GM23248 (cell line): ENCODE data around the gene APEX2. TPM values are rescaled to one million over a fixed set of nuclear protein-coding genes. Genes with fewer than 3 reads are reported as not detected.

Experiments used
- DNase-seq: peaks from one replicate; pipeline ENCODE4 v3.0.0-alpha.2; 2015
- H2AFZ ChIP-seq: fragments of 200-600 bp; sonication (generic); 2 replicates; pipeline ENCODE4 v1.6.1; 2016; ENCODE audit warnings: antibody characterized with exemption
- H3F3A ChIP-seq: fragments of 200-600 bp; sonication (generic); 2 replicates; pipeline ENCODE4 v1.6.1; 2016; ENCODE audit warnings: mild to moderate bottlenecking, antibody characterized with exemption, mixed run types; ENCODE audit not compliant: insufficient read depth
- H3K27ac ChIP-seq: fragments of 200-600 bp; sonication (generic); 2 replicates; pipeline ENCODE4 v1.5.1; 2016; ENCODE audit warnings: mild to moderate bottlenecking
- H3K27me3 ChIP-seq: fragments of 200-600 bp; sonication (generic); replicated peaks from 2 replicates; pipeline ENCODE4 v1.6.1; 2016; ENCODE audit warnings: mild to moderate bottlenecking; ENCODE audit not compliant: insufficient read depth
- H3K36me3 ChIP-seq: fragments of 200-600 bp; sonication (generic); 2 replicates; pipeline ENCODE4 v1.6.1; 2016; ENCODE audit warnings: low read depth, mild to moderate bottlenecking
- H3K4me1 ChIP-seq: fragments of 200-600 bp; sonication (generic); 2 replicates; pipeline ENCODE4 v1.6.1; 2016; ENCODE audit warnings: mild to moderate bottlenecking; ENCODE audit not compliant: insufficient read depth
- H3K4me2 ChIP-seq: fragments of 200-600 bp; sonication (generic); one replicate; pipeline ENCODE4 v1.6.1; 2016; ENCODE audit warnings: mild to moderate bottlenecking; ENCODE audit not compliant: unreplicated experiment
- H3K4me3 ChIP-seq: fragments of 200-600 bp; sonication (generic); 2 replicates; pipeline ENCODE4 v1.5.1; 2016; ENCODE audit warnings: mild to moderate bottlenecking
- H3K79me2 ChIP-seq: fragments of 200-600 bp; sonication (generic); 2 replicates; pipeline ENCODE4 v1.6.1; 2016; ENCODE audit warnings: mild to moderate bottlenecking; ENCODE audit not compliant: insufficient read depth
- H3K9ac ChIP-seq: fragments of 200-600 bp; sonication (generic); 2 replicates; pipeline ENCODE4 v1.6.1; 2016; ENCODE audit warnings: mild to moderate bottlenecking
- H3K9me2 ChIP-seq: fragments of 200-600 bp; sonication (generic); 2 replicates; pipeline ENCODE4 v1.6.1; 2016; ENCODE audit warnings: mixed run types, mild to moderate bottlenecking, moderate library complexity; ENCODE audit not compliant: insufficient read depth
- H3K9me3 ChIP-seq: fragments of 200-600 bp; sonication (generic); one replicate; pipeline ENCODE4 v1.6.1; 2017; ENCODE audit warnings: low read depth
- H4K20me1 ChIP-seq: fragments of 200-600 bp; sonication (generic); 2 replicates; pipeline ENCODE4 v1.6.0; 2016; ENCODE audit not compliant: insufficient read depth
- EZH2 ChIP-seq: fragments of 200-600 bp; sonication (generic); IDR thresholded peaks from 2 replicates; pipeline ENCODE4 v1.6.1; 2018; ENCODE audit warnings: antibody characterized with exemption, mild to moderate bottlenecking; ENCODE audit not compliant: insufficient read depth, poor library complexity, severe bottlenecking
- EZH2phosphoT487 ChIP-seq: fragments of 200-600 bp; sonication (generic); IDR thresholded peaks from 2 replicates; pipeline ENCODE4 v1.6.1; 2018; ENCODE audit warnings: antibody characterized with exemption, moderate library complexity, mild to moderate bottlenecking, low read depth; ENCODE audit not compliant: insufficient read depth
- WGBS, 2 experiments: methylation state at CpG; one replicate each; pipeline ENCODE4 v1.1.6; 2015 to 2017; ENCODE audit warnings: low lambda C conversion rate in 2 of 2, low coverage in 1 of 2; ENCODE audit errors: missing lambda C conversion rate in 2 of 2; 5-methylcytosine and 5-hydroxymethylcytosine counted together
- in situ Hi-C: fragments of 300-500 bp; cut with MboI; formaldehyde crosslinking; loops from 2 replicates; pipeline ENCODE4 v1.15.0; 2020
- polyA plus RNA-seq: library from polyadenylated mRNA; unstranded; fragments of >200 nt; fragmentation: Nextera tagmentation; extraction: Ambion mirVana; gene quantifications from 2 replicates; pipeline ENCODE4 v1.2.1, GENCODE V29; 2016
- total RNA-seq: library from RNA; depleted of rRNA; stranded (reverse); fragments of >200 nt; shearing (Covaris generic); gene quantifications from 2 replicates; pipeline ENCODE4 v1.2.3, GENCODE V29; 2014

APEX2 gene
- total and polyA plus RNA-seq, 2 experiments from 2014 or later = 8.0 to 13.7 TPM

DNA sequence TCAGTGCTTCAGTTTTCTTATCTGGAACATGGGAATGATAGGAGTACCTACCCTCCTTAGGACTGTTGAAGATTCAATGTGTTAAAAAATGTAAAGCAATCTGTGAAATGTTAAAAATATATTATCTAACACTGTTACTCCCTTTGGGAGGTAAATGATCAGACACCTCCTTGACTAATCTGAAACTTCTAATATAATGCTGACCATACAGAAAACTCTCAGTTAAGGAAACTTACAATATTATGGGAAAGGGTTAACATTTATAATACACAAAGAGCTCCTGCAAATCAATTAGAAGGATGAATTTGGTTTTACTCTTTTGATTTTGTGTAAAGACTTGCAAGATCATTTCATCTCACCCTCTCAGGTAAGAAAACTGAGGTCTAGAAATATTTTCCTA, 4.5 kb upstream of the APEX2 start:
- Histone ChIP-seq H3K9me2 (no peaks in the 10 kb centered on the region), H4K20me1 (no peaks in the 10 kb centered on the region), H2AFZ (no peak overlapping the region), H3K9me3 (no peaks in the 10 kb centered on the region), H3K4me1 (no peaks in the 10 kb centered on the region), H3K4me2 (no peak overlapping the region), H3K27me3 (no peaks in the 10 kb centered on the region), H3K36me3 (no peaks in the 10 kb centered on the region), H3K27ac (no peak overlapping the region), H3K4me3 (no peak overlapping the region), H3K9ac (no peak overlapping the region), H3F3A (no peaks in the 10 kb centered on the region), H3K79me2 (peaks cover 5% of the 10 kb centered on the region)
- DNase-seq = no peak
- in situ Hi-C loops = no loop called here
- TF ChIP-seq EZH2phosphoT487 (no peak), EZH2 (no peak)

- H3K4me3 ChIP-seq = no peak overlapping the region
- H4K20me1 ChIP-seq = no peaks in the 10 kb centered on the region
- H3K4me2 ChIP-seq = no peak overlapping the region
- WGBS, 2 experiments = 100% methylated on average over 1 of the region's 1 CpG
- no peak overlapping the region for H3K27ac ChIP-seq
- H3K79me2 ChIP-seq = peaks cover 14% of the 10 kb centered on the region
- DNase-seq = no peak
- no peaks in the 10 kb centered on the region for H3K27me3 ChIP-seq
- no peak overlapping the region for H3K9ac ChIP-seq
- in situ Hi-C loops = no loop called here
- 0 out of 2 replicates have a peak, but pooled peaks cover 5% of the 10 kb centered on the region for H3K4me1 ChIP-seq
- TF ChIP-seq EZH2phosphoT487 = no peak
- no peak for TF ChIP-seq EZH2
- H3K36me3 ChIP-seq = peaks cover 3% of the 10 kb centered on the region; the same call in 1 of the 2 replicates
- H3K9me3 ChIP-seq = no peaks in the 10 kb centered on the region
- no peak overlapping the region for H2AFZ ChIP-seq
- no peaks in the 10 kb centered on the region for H3F3A ChIP-seq
- H3K9me2 ChIP-seq = no peaks in the 10 kb centered on the region
Measured at GRCh38 chrX:55004231-55004630, 4.1 kb downstream of the APEX2 start.

GRCh38 chrX:55005256-55005655, 5.1 kb downstream of the APEX2 start:
- Histone ChIP-seq H3K4me3 (no peak overlapping the region), H2AFZ (no peak overlapping the region), H3K9me3 (no peaks in the 10 kb centered on the region), H3F3A (no peaks in the 10 kb centered on the region), H3K9me2 (no peaks in the 10 kb centered on the region), H4K20me1 (no peaks in the 10 kb centered on the region), H3K79me2 (peaks cover 13% of the 10 kb centered on the region), H3K4me1 (0 out of 2 replicates have a peak, but pooled peaks cover 5% of the 10 kb centered on the region), H3K27me3 (no peaks in the 10 kb centered on the region), H3K9ac (no peak overlapping the region), H3K4me2 (no peak overlapping the region), H3K27ac (no peak overlapping the region), H3K36me3 (peaks cover 3% of the 10 kb centered on the region; the same call in 1 of the 2 replicates)
- no peak for DNase-seq
- in situ Hi-C loops = no loop called here
- TF ChIP-seq EZH2 (no peak), EZH2phosphoT487 (no peak)

DNA sequence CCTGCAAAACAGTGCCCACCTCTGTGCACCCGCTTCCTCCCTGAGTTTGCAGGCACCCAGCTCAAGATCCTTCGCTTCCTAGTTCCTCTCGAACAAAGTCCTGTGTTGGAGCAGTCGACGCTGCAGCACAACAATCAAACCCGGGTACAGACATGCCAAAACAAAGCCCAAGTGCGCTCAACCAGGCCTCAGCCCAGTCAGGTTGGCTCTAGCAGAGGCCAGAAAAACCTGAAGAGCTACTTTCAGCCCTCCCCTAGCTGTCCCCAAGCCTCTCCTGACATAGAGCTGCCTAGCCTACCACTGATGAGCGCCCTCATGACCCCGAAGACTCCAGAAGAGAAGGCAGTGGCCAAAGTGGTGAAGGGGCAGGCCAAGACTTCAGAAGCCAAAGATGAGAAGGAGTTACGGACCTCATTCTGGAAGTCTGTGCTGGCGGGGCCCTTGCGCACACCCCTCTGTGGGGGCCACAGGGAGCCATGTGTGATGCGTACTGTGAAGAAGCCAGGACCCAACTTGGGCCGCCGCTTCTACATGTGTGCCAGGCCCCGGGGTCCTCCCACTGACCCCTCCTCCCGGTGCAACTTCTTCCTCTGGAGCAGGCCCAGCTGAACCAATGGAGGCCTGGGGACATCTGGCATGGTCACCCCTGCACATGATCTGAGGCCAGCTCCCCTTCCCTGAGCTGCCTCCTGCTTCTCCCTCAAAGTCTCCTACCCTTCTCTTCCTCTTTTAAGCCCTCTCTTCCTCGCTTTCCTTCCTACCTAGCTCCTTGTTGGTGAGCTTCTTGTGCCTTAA, 6.9 kb downstream of the APEX2 start:
- no peak overlapping the region for H2AFZ ChIP-seq
- no peak for DNase-seq
- H3K4me1 ChIP-seq = 0 out of 2 replicates have a peak, but pooled peaks cover 5% of the 10 kb centered on the region
- H3K27ac ChIP-seq = no peak overlapping the region
- no peaks in the 10 kb centered on the region for H3K27me3 ChIP-seq
- no peak for TF ChIP-seq EZH2
- TF ChIP-seq EZH2phosphoT487 = no peak
- peaks cover 3% of the 10 kb centered on the region; the same call in 1 of the 2 replicates for H3K36me3 ChIP-seq
- no peaks in the 10 kb centered on the region for H3K9me3 ChIP-seq
- H3K9ac ChIP-seq = no peak overlapping the region
- H3F3A ChIP-seq = no peaks in the 10 kb centered on the region
- H3K79me2 ChIP-seq = no peaks in the 10 kb centered on the region
- in situ Hi-C loops = no loop called here
- H4K20me1 ChIP-seq = no peaks in the 10 kb centered on the region
- no peaks in the 10 kb centered on the region for H3K9me2 ChIP-seq
- 97 to 99% methylated on average over 7 to 12 of the region's 18 CpGs for WGBS, 2 experiments
- no peak overlapping the region for H3K4me2 ChIP-seq
- H3K4me3 ChIP-seq = no peak overlapping the region

DNA sequence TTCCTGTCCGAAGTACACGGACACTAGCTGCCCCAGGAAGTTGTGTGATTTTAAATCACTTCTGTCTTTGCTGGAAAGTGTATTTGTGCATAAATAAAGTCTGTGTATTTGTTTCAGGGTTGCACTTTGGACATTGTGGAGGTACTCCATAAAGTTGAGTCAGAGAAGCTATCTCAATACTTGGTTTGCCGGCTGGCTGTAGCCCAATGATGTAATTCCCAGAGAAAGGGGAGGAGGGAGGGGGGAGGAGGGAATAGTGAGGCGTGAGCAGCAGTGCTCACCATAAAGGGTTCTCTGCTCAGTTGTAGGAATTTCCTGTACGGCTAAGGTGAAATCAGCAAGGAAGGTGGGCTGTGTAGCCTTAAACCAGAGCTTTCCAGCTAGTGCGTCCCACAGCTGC, 7.5 kb downstream of the APEX2 start:
- no peak overlapping the region for H2AFZ ChIP-seq
- H3K4me1 ChIP-seq = 0 out of 2 replicates have a peak, but pooled peaks cover 5% of the 10 kb centered on the region
- no peaks in the 10 kb centered on the region for H3K9me3 ChIP-seq
- no peak overlapping the region for H3K27ac ChIP-seq
- WGBS, 2 experiments = 80 to 90% methylated on average over 5 of the region's 6 CpGs
- H3K4me3 ChIP-seq = no peak overlapping the region
- no peaks in the 10 kb centered on the region for H3F3A ChIP-seq
- no peak overlapping the region for H3K9ac ChIP-seq
- TF ChIP-seq EZH2phosphoT487 = no peak
- DNase-seq = peak; percentile 37
- no peaks in the 10 kb centered on the region for H3K79me2 ChIP-seq
- H3K27me3 ChIP-seq = no peaks in the 10 kb centered on the region
- H3K4me2 ChIP-seq = no peak overlapping the region
- H3K36me3 ChIP-seq = peaks cover 3% of the 10 kb centered on the region; the same call in 1 of the 2 replicates
- in situ Hi-C loops = no loop called here
- H4K20me1 ChIP-seq = no peaks in the 10 kb centered on the region
- H3K9me2 ChIP-seq = no peaks in the 10 kb centered on the region
